ENCODE results near the gene RHOBTB3. TPM values are rescaled to one million over a fixed set of nuclear protein-coding genes. Genes with fewer than 3 reads are reported as not detected.

The RHOBTB3 gene
- total RNA-seq, 6 experiments from 2014 or later = 24.1 to 49.1 (median 38.9) TPM

- no peaks in the 10 kb centered on the region for H3K27me3 ChIP-seq
- peaks cover 0 to 37% (median 15%) of the 10 kb centered on the region in 4 donors for H3K4me1 ChIP-seq
- H3K36me3 ChIP-seq = no peaks in the 10 kb centered on the region
- no peaks in the 10 kb centered on the region for H3K9me3 ChIP-seq
- 66% methylated on average over 3 of the region's 3 CpGs for WGBS (ENCODE audit: insufficient coverage, low coverage, low lambda C conversion rate, missing lambda C conversion rate)
- intact Hi-C loops (cut with DNase I) = no loop called here
- DNase-seq = no peak
- H3K4me3 ChIP-seq = no peak overlapping the region
- ATAC-seq = no peak
- TF ChIP-seq CTCF (IDR thresholded peaks at IDR 0.05) (no peak), POLR2A (IDR thresholded peaks at IDR 0.05) (no peak)
- H3K27ac ChIP-seq = peak overlapping the region in 2 of 3 donors; percentile 92 to 97
These were observed 94.4 kb downstream of the RHOBTB3 start for GRCh38 chr5:95825495-95825894.

- peak overlapping the region in 2 of 3 donors; percentile 28 for H3K4me3 ChIP-seq
- WGBS (ENCODE audit: insufficient coverage, low coverage, low lambda C conversion rate, missing lambda C conversion rate) = 37% methylated on average over 6 of the region's 10 CpGs
- H3K27me3 ChIP-seq = no peaks in the 10 kb centered on the region
- intact Hi-C loops (cut with DNase I) = no loop called here
- H3K36me3 ChIP-seq = no peaks in the 10 kb centered on the region
- TF ChIP-seq POLR2A (IDR thresholded peaks at IDR 0.05) (peak; percentile 70), CTCF (IDR thresholded peaks at IDR 0.05) (peak in 1 of 4 donors; percentile 5)
- DNase-seq (peak; percentile 69 to 91 (median 85)), ATAC-seq (peak; percentile 70 to 89 (median 82))
- no peaks in the 10 kb centered on the region for H3K9me3 ChIP-seq
- H3K4me1 ChIP-seq = peaks cover 0 to 31% (median 13%) of the 10 kb centered on the region in 4 donors
- peak overlapping the region; percentile 83 to 97 (median 92) for H3K27ac ChIP-seq
These were observed 96.1 kb downstream of the RHOBTB3 start for GRCh38 chr5:95826949-95827891.

- 61% methylated on average over 3 of the region's 3 CpGs for WGBS (ENCODE audit: insufficient coverage, low coverage, low lambda C conversion rate, missing lambda C conversion rate)
- TF ChIP-seq POLR2A (IDR thresholded peaks at IDR 0.05) = no peak
- no peak for TF ChIP-seq CTCF (IDR thresholded peaks at IDR 0.05)
- DNase-seq (peak in 1 of 3 donors; percentile 16), ATAC-seq (peak in 1 of 4 donors; percentile 9)
- no peaks in the 10 kb centered on the region for H3K36me3 ChIP-seq
- H3K27ac ChIP-seq = peak overlapping the region; percentile 83 to 97 (median 92)
- no peaks in the 10 kb centered on the region for H3K27me3 ChIP-seq
- H3K4me1 ChIP-seq = peaks cover 0 to 31% (median 12%) of the 10 kb centered on the region in 4 donors
- no peak overlapping the region for H3K4me3 ChIP-seq
- no peaks in the 10 kb centered on the region for H3K9me3 ChIP-seq
- intact Hi-C loops (cut with DNase I) = no loop called here
These were observed 96.7 kb downstream of the RHOBTB3 start for GRCh38 chr5:95827892-95828246.

- H3K27ac ChIP-seq = no peak overlapping the region
- ATAC-seq = no peak
- intact Hi-C loops (cut with DNase I) = no loop called here
- no peaks in the 10 kb centered on the region for H3K36me3 ChIP-seq
- TF ChIP-seq POLR2A (IDR thresholded peaks at IDR 0.05) (no peak), CTCF (IDR thresholded peaks at IDR 0.05) (no peak)
- DNase-seq = no peak
- H3K4me3 ChIP-seq = no peak overlapping the region
- 100% methylated on average over 2 of the region's 2 CpGs for WGBS (ENCODE audit: insufficient coverage, low coverage, low lambda C conversion rate, missing lambda C conversion rate)
- H3K4me1 ChIP-seq = peaks cover 0 to 40% (median 11%) of the 10 kb centered on the region in 4 donors
- H3K9me3 ChIP-seq = no peaks in the 10 kb centered on the region
- H3K27me3 ChIP-seq = no peaks in the 10 kb centered on the region
These were observed 99.1 kb downstream of the RHOBTB3 start for GRCh38 chr5:95830226-95830625.
